Stomach (tissue), 4 donors: ENCODE results near the gene PLCL2.

Experiments used
- POLR2A ChIP-seq, 4 donors: fragments of 450-650 bp; IDR thresholded peaks; one replicate each; pipeline ENCODE4 v1.6.1; 2016; ENCODE audit warnings: antibody characterized with exemption in 4 of 4, control low read depth in 2 of 4, mild to moderate bottlenecking in 1 of 4, moderate library complexity in 1 of 4
- TF ChIP-seq, protein P1 (sequence below), 7 experiments: fragments of 450-650 bp in 4 of 7; fragments of 200-600 bp in 3 of 7; sonication (generic) in 3 of 7; IDR thresholded peaks; one replicate each; pipeline ENCODE4 v1.5.1; 2016 to 2019; ENCODE audit warnings: antibody characterized with exemption in 7 of 7, control low read depth in 2 of 7, mild to moderate bottlenecking in 1 of 7

DNA sequence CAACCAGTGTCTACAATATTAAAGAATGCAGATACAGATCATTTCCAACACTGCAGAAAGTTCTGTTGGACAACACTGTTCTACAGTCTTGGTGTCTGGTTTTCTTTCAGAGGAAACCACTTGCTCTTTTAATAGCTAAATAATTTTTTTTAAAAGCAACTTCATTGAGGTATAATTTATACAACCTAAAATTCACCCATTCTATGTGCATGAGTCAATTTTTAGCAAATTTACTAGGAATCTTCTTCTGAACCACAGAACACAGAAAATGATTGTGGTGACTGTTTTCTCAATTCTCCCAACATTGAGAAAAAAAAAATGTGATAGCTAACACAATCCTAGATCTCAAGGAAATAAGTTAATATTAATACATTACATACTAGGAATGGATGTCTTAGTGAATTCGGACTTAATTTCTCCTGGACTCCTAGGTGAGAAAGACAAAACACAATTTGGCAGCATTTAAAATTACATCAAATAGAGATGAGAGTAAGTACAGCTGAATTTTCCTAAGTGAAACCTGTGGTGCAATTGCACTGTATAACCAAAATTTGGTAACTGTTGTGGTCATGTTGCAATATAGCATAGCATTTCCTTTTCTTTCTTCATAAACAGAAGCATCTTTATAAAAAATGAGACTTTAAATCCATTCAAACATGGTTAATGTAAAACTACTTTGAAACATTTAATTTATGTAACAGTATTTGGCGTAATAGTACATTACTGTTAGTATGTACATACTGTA, 15.3 kb upstream of the PLCL2 start:
- TF ChIP-seq, protein P1, sequence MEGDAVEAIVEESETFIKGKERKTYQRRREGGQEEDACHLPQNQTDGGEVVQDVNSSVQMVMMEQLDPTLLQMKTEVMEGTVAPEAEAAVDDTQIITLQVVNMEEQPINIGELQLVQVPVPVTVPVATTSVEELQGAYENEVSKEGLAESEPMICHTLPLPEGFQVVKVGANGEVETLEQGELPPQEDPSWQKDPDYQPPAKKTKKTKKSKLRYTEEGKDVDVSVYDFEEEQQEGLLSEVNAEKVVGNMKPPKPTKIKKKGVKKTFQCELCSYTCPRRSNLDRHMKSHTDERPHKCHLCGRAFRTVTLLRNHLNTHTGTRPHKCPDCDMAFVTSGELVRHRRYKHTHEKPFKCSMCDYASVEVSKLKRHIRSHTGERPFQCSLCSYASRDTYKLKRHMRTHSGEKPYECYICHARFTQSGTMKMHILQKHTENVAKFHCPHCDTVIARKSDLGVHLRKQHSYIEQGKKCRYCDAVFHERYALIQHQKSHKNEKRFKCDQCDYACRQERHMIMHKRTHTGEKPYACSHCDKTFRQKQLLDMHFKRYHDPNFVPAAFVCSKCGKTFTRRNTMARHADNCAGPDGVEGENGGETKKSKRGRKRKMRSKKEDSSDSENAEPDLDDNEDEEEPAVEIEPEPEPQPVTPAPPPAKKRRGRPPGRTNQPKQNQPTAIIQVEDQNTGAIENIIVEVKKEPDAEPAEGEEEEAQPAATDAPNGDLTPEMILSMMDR (IDR thresholded peaks at IDR 0.05): no peak
- no peak for TF ChIP-seq POLR2A (IDR thresholded peaks at IDR 0.05)
